ENCODE results near the gene SLC5A5.

Gene SLC5A5

GRCh38 chr19:17871878-17872250 is at the start of gene SLC5A5:
Gene SLC5A5, plus strand, starts transcription at chr19:17871945. Its CDS starts 375 bp downstream, at chr19:17872320.
- DNase-seq, result no peak

GRCh38 chr19:17824339-17824738 is 47.4 kb upstream of the SLC5A5 start:
- DNase-seq, result no peak

GRCh38 chr19:17826508-17827056 is 45.2 kb upstream of the SLC5A5 start:
- DNase-seq, result no peak

- no peak for DNase-seq
Observed at GRCh38 chr19:17829855-17830566, 41.7 kb upstream of the SLC5A5 start.

GRCh38 chr19:17830567-17831418 is 41.0 kb upstream of the SLC5A5 start:
- no peak for DNase-seq

GRCh38 chr19:17831419-17831888 is 40.3 kb upstream of the SLC5A5 start:
- DNase-seq, result no peak

GRCh38 chr19:17832443-17833208 is 39.1 kb upstream of the SLC5A5 start:
- no peak for DNase-seq

GRCh38 chr19:17834350-17835181 is 37.2 kb upstream of the SLC5A5 start:
- no peak for DNase-seq

- DNase-seq, result no peak
Observed at GRCh38 chr19:17835182-17836006, 36.4 kb upstream of the SLC5A5 start.

DNA sequence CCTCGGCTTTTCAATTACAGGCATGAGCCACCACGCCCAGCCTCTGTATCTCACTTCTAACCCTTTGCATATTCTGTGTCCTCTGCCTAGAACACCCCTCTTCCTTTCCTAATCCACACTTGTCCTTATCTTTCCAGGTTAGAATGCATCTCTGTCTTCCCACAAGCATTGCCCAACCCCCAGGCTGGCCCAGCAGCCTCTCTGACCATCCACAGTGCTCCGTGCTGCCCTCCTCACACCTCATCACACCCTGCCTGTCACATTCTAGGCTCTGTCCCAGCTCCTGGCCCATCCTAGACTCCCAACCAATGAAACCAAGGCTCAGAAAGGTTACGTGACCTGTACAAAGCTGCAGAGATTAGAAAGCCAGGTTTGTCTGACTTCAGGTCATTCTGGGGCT is 35.2 kb upstream of the SLC5A5 start:
- no peak for DNase-seq

DNA sequence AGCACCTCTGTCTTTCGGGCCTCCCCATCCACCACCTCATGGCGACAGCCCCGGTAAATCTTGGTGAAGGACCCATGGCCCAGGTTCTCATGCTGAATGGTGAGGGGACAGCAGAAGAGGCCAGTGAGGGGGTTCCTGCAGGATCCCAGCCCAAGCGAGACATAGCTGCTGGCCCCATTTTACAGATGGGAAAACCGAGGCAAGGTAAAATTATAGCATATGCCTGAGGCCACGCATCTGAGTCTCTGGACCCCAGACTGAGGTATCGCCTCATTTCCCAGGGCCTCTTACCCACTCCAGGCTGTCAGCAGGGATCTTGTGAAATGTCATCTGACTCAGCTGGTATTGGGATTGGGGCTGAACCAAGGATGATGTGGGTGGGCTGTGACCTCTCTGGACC is 33.8 kb upstream of the SLC5A5 start:
- no peak for DNase-seq

DNA sequence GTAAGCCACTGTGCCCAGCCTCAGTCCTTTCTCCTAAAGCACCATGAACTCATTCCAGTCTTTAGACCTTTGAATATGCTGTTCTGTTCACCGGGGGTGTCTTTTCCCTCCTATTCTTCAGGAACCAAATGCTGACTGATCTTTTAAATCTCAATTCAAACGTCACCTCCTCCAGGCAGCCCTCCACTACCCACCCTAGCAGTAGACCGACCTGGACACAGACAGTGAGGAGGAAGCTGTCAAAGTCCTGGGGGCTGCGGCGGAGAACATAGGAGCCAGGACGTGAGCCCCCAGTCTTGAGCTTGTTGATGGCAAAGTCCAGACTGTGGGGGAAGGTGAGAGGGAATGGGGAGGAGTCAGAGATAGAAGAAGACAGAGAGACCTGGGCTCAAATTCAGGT is 31.7 kb upstream of the SLC5A5 start:
- DNase-seq, result no peak

GRCh38 chr19:17841371-17841809 is 30.4 kb upstream of the SLC5A5 start:
- no peak for DNase-seq

GRCh38 chr19:17841810-17842662 is 29.7 kb upstream of the SLC5A5 start:
- no peak for DNase-seq

GRCh38 chr19:17842663-17843291 is 29.0 kb upstream of the SLC5A5 start:
- DNase-seq, result no peak

DNA sequence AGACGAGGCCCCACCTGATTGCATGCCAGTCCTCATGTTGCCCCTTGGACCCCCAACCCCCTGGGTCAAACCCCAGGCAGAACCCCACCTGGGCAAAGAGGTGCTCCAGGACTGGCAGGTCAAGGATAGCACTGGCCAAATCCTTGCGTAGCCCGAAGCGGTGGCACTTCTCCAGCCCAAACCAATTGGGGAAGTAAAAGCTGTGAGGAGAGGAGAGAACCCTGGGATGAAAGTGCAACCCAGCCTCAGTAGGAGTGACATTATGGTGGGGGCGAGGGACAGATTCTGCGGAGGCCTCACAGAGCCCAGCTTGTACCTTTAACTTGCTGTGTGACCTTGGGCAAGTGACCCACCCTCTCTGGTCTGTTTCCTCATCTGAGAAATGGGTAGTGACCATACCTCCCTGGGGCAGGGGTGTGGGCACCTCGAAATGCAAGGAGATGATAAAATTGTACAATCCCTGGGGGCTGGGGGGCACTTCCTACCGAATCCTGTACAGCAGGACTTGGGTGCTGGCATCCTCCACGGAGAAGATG is 28.4 kb upstream of the SLC5A5 start:
- DNase-seq, result no peak

GRCh38 chr19:17843908-17844490 is 27.7 kb upstream of the SLC5A5 start:
- DNase-seq, result no peak

DNA sequence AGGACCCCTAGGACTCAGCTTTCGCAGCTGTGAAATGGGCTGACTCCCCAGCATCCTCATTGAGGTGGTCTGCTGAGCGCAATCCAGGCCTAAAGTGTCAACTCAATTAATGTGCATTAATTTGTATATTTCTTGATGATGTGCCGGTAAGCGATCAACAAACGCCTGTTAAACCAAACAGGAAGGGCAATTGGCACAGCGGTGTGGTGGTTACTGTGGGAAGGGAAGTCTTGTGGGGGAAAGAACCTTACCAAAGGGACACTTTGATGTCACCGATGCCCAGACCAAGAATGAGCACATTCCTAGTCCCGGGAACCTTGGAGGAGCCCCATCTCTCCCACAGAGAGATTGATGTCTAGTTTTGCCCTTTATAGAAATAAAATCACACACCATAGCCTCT is 25.6 kb upstream of the SLC5A5 start:
- DNase-seq, result no peak
